Loucy (cell line): Measurements from ENCODE around the gene CLDN22.

Experiments used
- H2AFZ ChIP-seq: fragments of 200-600 bp; sonication (generic); 2 replicates; pipeline ENCODE4 v1.6.0; 2016; ENCODE audit warnings: antibody characterized with exemption, mild to moderate bottlenecking, low read length, moderate library complexity
- H3F3A ChIP-seq: fragments of 200-600 bp; 2 replicates; pipeline ENCODE4 v1.6.0; 2016; ENCODE audit warnings: antibody characterized with exemption, low read depth, mild to moderate bottlenecking
- H3K27me3 ChIP-seq: fragments of 200-600 bp; sonication (generic); 2 replicates; pipeline ENCODE4 v1.6.1; 2014; ENCODE audit warnings: low read length, mild to moderate bottlenecking; ENCODE audit not compliant: insufficient read depth, poor library complexity, severe bottlenecking
- H3K36me3 ChIP-seq: fragments of 200-600 bp; sonication (generic); 2 replicates; pipeline ENCODE4 v1.6.1; 2016; ENCODE audit warnings: low read length; ENCODE audit not compliant: insufficient read depth
- H3K4me1 ChIP-seq: fragments of 200-600 bp; sonication (generic); 2 replicates; pipeline ENCODE4 v1.5.1; 2014; ENCODE audit warnings: low read length, mild to moderate bottlenecking; ENCODE audit not compliant: insufficient read depth, poor library complexity, severe bottlenecking
- H3K4me2 ChIP-seq: fragments of 200-600 bp; sonication (generic); 2 replicates; pipeline ENCODE4 v1.6.0; 2014; ENCODE audit warnings: antibody characterized with exemption, low read length, low read depth, mild to moderate bottlenecking; ENCODE audit not compliant: poor library complexity, severe bottlenecking
- H3K4me3 ChIP-seq: fragments of 200-600 bp; sonication (generic); 2 replicates; pipeline ENCODE4 v1.5.1; 2014; ENCODE audit warnings: low read length, mild to moderate bottlenecking, mixed read lengths; ENCODE audit not compliant: poor library complexity, severe bottlenecking
- H3K79me2 ChIP-seq: fragments of 200-600 bp; sonication (generic); 2 replicates; pipeline ENCODE4 v1.6.1; 2014; ENCODE audit warnings: low read length; ENCODE audit not compliant: insufficient read depth
- H3K9ac ChIP-seq: fragments of 200-600 bp; sonication (generic); 2 replicates; pipeline ENCODE4 v1.6.0; 2014; ENCODE audit warnings: mild to moderate bottlenecking, low read depth, low read length, moderate library complexity; ENCODE audit not compliant: poor library complexity, severe bottlenecking
- H3K9me2 ChIP-seq: fragments of 200-600 bp; sonication (generic); replicated peaks from 2 replicates; pipeline ENCODE4 v1.6.1; 2016; ENCODE audit warnings: low read depth, low read length, mixed read lengths
- H3K9me3 ChIP-seq: fragments of 200-600 bp; sonication (generic); 2 replicates; pipeline ENCODE4 v1.6.1; 2014; ENCODE audit warnings: mild to moderate bottlenecking, antibody characterized with exemption, low read length, low read depth; ENCODE audit not compliant: insufficient read depth
- H4K20me1 ChIP-seq: fragments of 200-600 bp; sonication (generic); 2 replicates; pipeline ENCODE4 v1.6.0; 2014; ENCODE audit warnings: antibody characterized with exemption, low read length, mild to moderate bottlenecking; ENCODE audit not compliant: insufficient read depth, poor library complexity, severe bottlenecking
- EZH2phosphoT487 ChIP-seq: fragments of 200-600 bp; IDR thresholded peaks from 2 replicates; pipeline ENCODE4 v1.6.1; 2018; ENCODE audit warnings: antibody characterized with exemption, mild to moderate bottlenecking, moderate library complexity, borderline replicate concordance
- TF ChIP-seq, protein P1 (sequence below): fragments of 200-600 bp; sonication (generic); conservative IDR thresholded peaks from 2 replicates; pipeline ENCODE4 v1.5.1; 2014; ENCODE audit warnings: mild to moderate bottlenecking, antibody characterized with exemption, low read length

CLDN22 gene

DNA sequence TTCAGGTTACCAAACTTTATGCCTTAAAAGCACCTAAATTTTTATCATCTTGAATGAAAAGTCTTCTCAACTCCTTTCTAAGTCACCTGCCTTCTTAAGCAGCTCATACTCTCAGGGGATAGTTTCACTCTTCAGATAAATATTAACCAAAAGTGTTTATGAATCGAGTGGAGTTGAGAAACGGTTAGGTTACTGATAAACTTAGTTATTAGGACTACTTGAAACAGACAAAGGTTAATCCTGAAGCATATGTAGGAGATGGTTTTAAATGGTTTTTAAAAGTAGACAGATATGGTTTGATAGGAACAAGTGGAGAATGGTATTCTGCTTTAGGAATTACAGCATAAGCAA lies 32.8 kb downstream of the CLDN22 start:
- Histone ChIP-seq H4K20me1 (no peaks in the 10 kb centered on the region), H3K9me3 (no peaks in the 10 kb centered on the region), H3K79me2 (no peaks in the 10 kb centered on the region), H3K4me3 (no peak overlapping the region), H2AFZ (no peak overlapping the region), H3F3A (no peaks in the 10 kb centered on the region), H3K36me3 (no peaks in the 10 kb centered on the region), H3K9me2 (no peaks in the 10 kb centered on the region), H3K9ac (no peak overlapping the region), H3K27me3 (no peaks in the 10 kb centered on the region), H3K4me1 (no peaks in the 10 kb centered on the region), H3K4me2 (no peak overlapping the region)
- TF ChIP-seq EZH2phosphoT487: no peak
- TF ChIP-seq, protein P1, sequence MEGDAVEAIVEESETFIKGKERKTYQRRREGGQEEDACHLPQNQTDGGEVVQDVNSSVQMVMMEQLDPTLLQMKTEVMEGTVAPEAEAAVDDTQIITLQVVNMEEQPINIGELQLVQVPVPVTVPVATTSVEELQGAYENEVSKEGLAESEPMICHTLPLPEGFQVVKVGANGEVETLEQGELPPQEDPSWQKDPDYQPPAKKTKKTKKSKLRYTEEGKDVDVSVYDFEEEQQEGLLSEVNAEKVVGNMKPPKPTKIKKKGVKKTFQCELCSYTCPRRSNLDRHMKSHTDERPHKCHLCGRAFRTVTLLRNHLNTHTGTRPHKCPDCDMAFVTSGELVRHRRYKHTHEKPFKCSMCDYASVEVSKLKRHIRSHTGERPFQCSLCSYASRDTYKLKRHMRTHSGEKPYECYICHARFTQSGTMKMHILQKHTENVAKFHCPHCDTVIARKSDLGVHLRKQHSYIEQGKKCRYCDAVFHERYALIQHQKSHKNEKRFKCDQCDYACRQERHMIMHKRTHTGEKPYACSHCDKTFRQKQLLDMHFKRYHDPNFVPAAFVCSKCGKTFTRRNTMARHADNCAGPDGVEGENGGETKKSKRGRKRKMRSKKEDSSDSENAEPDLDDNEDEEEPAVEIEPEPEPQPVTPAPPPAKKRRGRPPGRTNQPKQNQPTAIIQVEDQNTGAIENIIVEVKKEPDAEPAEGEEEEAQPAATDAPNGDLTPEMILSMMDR: no peak

DNA sequence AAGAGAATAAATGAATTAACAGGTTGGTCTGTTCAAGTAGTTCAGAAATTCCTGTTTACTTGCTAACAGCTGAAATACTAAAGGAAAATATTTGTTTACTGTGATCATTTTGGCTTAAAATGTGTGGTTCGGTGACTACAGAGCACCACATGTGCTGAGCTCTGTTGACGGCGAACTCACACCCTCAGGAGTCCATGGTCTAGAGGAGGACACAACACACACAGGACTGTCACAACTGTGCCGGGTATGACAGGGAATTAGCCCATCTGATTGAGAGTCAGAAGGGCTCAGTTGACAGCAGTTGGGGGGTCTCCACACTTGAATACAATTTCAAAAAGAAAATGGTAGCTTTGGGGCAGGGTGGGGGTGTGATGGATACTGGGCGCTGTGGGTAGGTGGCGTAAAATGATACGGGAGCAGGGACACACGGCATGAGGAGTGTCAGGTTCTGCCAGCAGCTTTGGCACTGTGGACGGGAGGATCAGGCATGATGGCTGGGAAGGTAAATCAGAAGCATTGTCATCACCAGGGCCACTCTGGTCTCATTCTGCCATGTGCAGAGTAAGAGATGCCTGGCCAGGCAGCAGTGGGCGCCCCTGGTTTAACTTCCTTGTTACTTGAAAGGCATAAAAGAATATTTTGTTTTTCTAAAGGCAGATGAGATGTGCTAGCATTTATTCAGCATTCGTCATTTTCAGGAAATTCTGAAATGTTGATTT lies 33.3 kb downstream of the CLDN22 start:
- no peaks in the 10 kb centered on the region for H3K79me2 ChIP-seq
- no peak overlapping the region for H3K4me2 ChIP-seq
- no peak overlapping the region for H3K4me3 ChIP-seq
- no peaks in the 10 kb centered on the region for H3K9me2 ChIP-seq
- H4K20me1 ChIP-seq: no peaks in the 10 kb centered on the region
- H3K9ac ChIP-seq: no peak overlapping the region
- H2AFZ ChIP-seq: no peak overlapping the region
- no peaks in the 10 kb centered on the region for H3K27me3 ChIP-seq
- no peaks in the 10 kb centered on the region for H3K36me3 ChIP-seq
- no peaks in the 10 kb centered on the region for H3F3A ChIP-seq
- no peaks in the 10 kb centered on the region for H3K4me1 ChIP-seq
- no peaks in the 10 kb centered on the region for H3K9me3 ChIP-seq
- TF ChIP-seq, protein P1: no peak
- no peak for TF ChIP-seq EZH2phosphoT487

DNA sequence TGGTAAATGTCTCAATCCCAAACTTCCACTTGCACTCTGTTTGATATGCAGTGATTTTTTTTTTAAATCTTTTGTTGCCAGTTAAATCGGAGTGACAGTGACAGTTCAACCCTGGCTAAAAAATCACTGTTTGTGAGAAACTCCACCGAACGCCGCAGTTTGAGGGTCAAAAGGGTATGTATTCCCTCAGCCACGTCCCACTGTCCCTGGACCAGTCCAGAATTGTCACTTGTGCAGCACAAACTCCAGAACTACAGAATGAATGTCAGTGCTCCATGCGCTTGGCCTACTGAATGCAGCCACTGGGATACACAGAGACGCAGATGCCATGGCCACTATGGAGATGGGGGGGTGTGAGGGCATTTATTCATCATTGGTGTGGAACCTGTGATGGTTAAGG lies 34.2 kb downstream of the CLDN22 start:
- no peak overlapping the region for H3K4me2 ChIP-seq
- no peaks in the 10 kb centered on the region for H3K27me3 ChIP-seq
- no peaks in the 10 kb centered on the region for H3K9me3 ChIP-seq
- no peak overlapping the region for H2AFZ ChIP-seq
- no peaks in the 10 kb centered on the region for H3K4me1 ChIP-seq
- no peaks in the 10 kb centered on the region for H3K79me2 ChIP-seq
- no peak overlapping the region for H3K4me3 ChIP-seq
- TF ChIP-seq, protein P1: no peak
- no peak for TF ChIP-seq EZH2phosphoT487
- no peaks in the 10 kb centered on the region for H3K36me3 ChIP-seq
- H3K9me2 ChIP-seq: no peaks in the 10 kb centered on the region
- H3K9ac ChIP-seq: no peak overlapping the region
- no peaks in the 10 kb centered on the region for H3F3A ChIP-seq
- no peaks in the 10 kb centered on the region for H4K20me1 ChIP-seq
